ENCODE results near the gene TTC13. TPM values are rescaled to one million over a fixed set of nuclear protein-coding genes. Genes with fewer than 3 reads are reported as not detected.

TTC13 gene
- total RNA-seq, 1 experiment from 2014 or later, result 12.3 TPM

GRCh38 chr1:230879778-230880177 lies 98.9 kb downstream of the TTC13 start:
- H3K9ac ChIP-seq (ENCODE audit: low read length), result no peak overlapping the region
- BruUV-seq (replicated peaks), result no TSS peak
- DNase-seq (ENCODE audit: low read depth, low spot score), result no peak
- H2AFZ ChIP-seq (ENCODE audit: low read depth, low read length, poor library complexity, severe bottlenecking), result no peak overlapping the region
- peaks cover 0 to 4% of the 10 kb centered on the region in 2 experiments; a peak in 1 of 4 replicates for H3K9me3 ChIP-seq (ENCODE audit: control insufficient read depth in 1 of 2, insufficient read depth in 1 of 2, low read depth in 1 of 2, low read length in 2 of 2)
- H3K36me3 ChIP-seq (ENCODE audit: control insufficient read depth in 1 of 2, insufficient read depth in 2 of 2, low read length in 2 of 2), result no peaks in the 10 kb centered on the region
- no peak overlapping the region for H3K4me3 ChIP-seq (replicated peaks in 1 of 2; ENCODE audit: low read depth in 1 of 2, low read length in 2 of 2)
- peaks cover 5% of the 10 kb centered on the region; the same call in 1 of the 2 replicates for H3K27me3 ChIP-seq (ENCODE audit: insufficient read depth, low read length)
- ChIA-PET POLR2A (no interaction called here), RAD21 (ENCODE audit: low non-redundant PET in 1 of 2, low total read pairs in 2 of 2, uncharacterized antibody in 2 of 2, unreplicated experiment in 2 of 2) (no interaction called here), CTCF (no interaction called here)
- TF ChIP-seq SRF (IDR thresholded peaks at IDR 0.05; ENCODE audit: low read depth) (no peak), ZBTB33 (IDR thresholded peaks at IDR 0.05; ENCODE audit: extremely low read depth, insufficient replicate concordance, low read length) (no peak), ELF1 (IDR thresholded peaks at IDR 0.05; ENCODE audit: borderline replicate concordance, low read depth) (no peak), SP1 (IDR thresholded peaks at IDR 0.05; ENCODE audit: low read depth) (no peak), POLR2AphosphoS5 (IDR thresholded peaks at IDR 0.05; ENCODE audit: low read depth, low read length) (no peak), ATF3 (IDR thresholded peaks at IDR 0.05) (no peak), JUND (IDR thresholded peaks at IDR 0.05) (no peak), RAD21 (IDR thresholded peaks at IDR 0.05; ENCODE audit: low read depth) (no peak), ZFX (IDR thresholded peaks at IDR 0.05) (no peak), FOSL1 (IDR thresholded peaks at IDR 0.05; ENCODE audit: low read depth) (no peak), CBX3 (IDR thresholded peaks at IDR 0.05; ENCODE audit: low read depth) (no peak), TCF7L2 (IDR thresholded peaks at IDR 0.05; ENCODE audit: borderline replicate concordance, extremely low read depth, insufficient read depth, insufficient read length) (no peak), EGR1 (IDR thresholded peaks at IDR 0.05; ENCODE audit: low read depth) (no peak), EZH2 (IDR thresholded peaks at IDR 0.05) (no peak), ZNF274 (IDR thresholded peaks at IDR 0.05; ENCODE audit: low read depth, low read length) (no peak), CTCF (IDR thresholded peaks at IDR 0.05 in 2 of 3, conservative IDR thresholded peaks at IDR 0.05 in 1 of 3; ENCODE audit: borderline replicate concordance in 1 of 3, insufficient read depth in 1 of 3, low read depth in 2 of 3, low read length in 2 of 3) (no peak), EZH2phosphoT487 (IDR thresholded peaks at IDR 0.05; ENCODE audit: borderline replicate concordance) (no peak), POLR2A (IDR thresholded peaks at IDR 0.05; ENCODE audit: borderline replicate concordance, extremely low read depth, insufficient read depth, insufficient read length) (no peak)
- no peaks in the 10 kb centered on the region for H3K9me2 ChIP-seq (ENCODE audit: insufficient read depth)
- no peaks in the 10 kb centered on the region for H4K20me1 ChIP-seq (ENCODE audit: insufficient read depth)
- H3K79me2 ChIP-seq (ENCODE audit: insufficient read depth, low read length), result no peaks in the 10 kb centered on the region
- peaks cover 7 to 22% of the 10 kb centered on the region in 2 experiments; a peak in 3 of 4 replicates for H3K4me1 ChIP-seq (ENCODE audit: control insufficient read depth in 1 of 2, insufficient read depth in 2 of 2, low read length in 2 of 2)
- no peak overlapping the region for H3K27ac ChIP-seq (ENCODE audit: low read depth, low read length)
- no peak overlapping the region for H3K4me2 ChIP-seq (ENCODE audit: low read length)
- intact Hi-C loops (cut with micrococcal nuclease), result no loop called here
- no peak for ATAC-seq
